Upper lobe of right lung (tissue), 1 donor: Measurements from ENCODE around the gene ZSWIM8. TPM values are rescaled to one million over a fixed set of nuclear protein-coding genes. Genes with fewer than 3 reads are reported as not detected.

Source experiments
- ATAC-seq: fragments of 200-7000 bp; cut with Tn5 transposase; one replicate; pipeline ENCODE4 v1.9.1; 2020; ENCODE audit warnings: mild to moderate bottlenecking, moderate library complexity
- DNase-seq: peaks from one replicate; pipeline ENCODE4 v3.0.0-alpha.2; 2020
- H3K27ac ChIP-seq: fragments of 200-600 bp; one replicate; pipeline ENCODE4 v1.8.0; 2022
- H3K27me3 ChIP-seq: fragments of 200-600 bp; one replicate; pipeline ENCODE4 v1.8.0; 2022; ENCODE audit warnings: mild to moderate bottlenecking
- H3K36me3 ChIP-seq: fragments of 200-600 bp; one replicate; pipeline ENCODE4 v1.8.0; 2022
- H3K4me1 ChIP-seq: fragments of 200-600 bp; one replicate; pipeline ENCODE4 v1.8.0; 2022
- H3K4me3 ChIP-seq: fragments of 200-600 bp; one replicate; pipeline ENCODE4 v1.8.0; 2022; ENCODE audit warnings: mild to moderate bottlenecking
- H3K9me3 ChIP-seq: fragments of 200-600 bp; one replicate; pipeline ENCODE4 v1.8.0; 2022
- CTCF ChIP-seq: fragments of 200-600 bp; IDR thresholded peaks from one replicate; pipeline ENCODE4 v1.8.0; 2022; ENCODE audit warnings: antibody characterized with exemption
- intact Hi-C: fragments of 100-400 bp; cut with DNase I; formaldehyde crosslinking; loops from one replicate; pipeline ENCODE4 v1.11.0; 2022
- total RNA-seq: library from RNA; stranded (reverse); fragmentation: NEBNext Ultra II Directional; extraction: Animal tissue kit (Norgen Biotek cat#: 25700); gene quantifications from one replicate; pipeline ENCODE4 v1.2.1, GENCODE V29; 2021
- donor health status: DM: no; HTN: yes; CAD: no; lungs with severe emphysema.

ZSWIM8 gene
- total RNA-seq, 1 donor from 2014 or later: 117 TPM

DNA sequence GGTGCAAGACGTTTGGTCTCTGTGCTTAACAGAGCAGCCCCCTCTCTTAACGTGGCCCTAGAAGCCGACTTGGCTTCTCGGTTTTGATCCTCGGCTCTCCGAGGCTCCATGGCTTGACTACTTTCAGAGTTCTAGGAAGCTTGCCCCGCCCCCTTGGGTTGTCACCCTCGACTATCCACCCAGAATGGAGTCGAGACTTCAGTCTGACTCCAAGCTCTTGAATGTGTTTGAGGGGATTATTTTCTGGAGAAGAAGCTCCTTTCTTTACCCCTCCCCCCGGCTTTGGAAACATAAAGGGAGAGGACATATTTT, 40.8 kb upstream of the ZSWIM8 start:
- no peaks in the 10 kb centered on the region for H3K27me3 ChIP-seq
- peak overlapping the region; percentile 99 for H3K4me3 ChIP-seq
- H3K9me3 ChIP-seq: no peaks in the 10 kb centered on the region
- ATAC-seq (peak; percentile 58), DNase-seq (no peak)
- intact Hi-C loops: no loop called here
- peaks cover 33% of the 10 kb centered on the region for H3K36me3 ChIP-seq
- peak overlapping the region; percentile 98 for H3K27ac ChIP-seq
- TF ChIP-seq CTCF: no peak
- H3K4me1 ChIP-seq: peaks cover 43% of the 10 kb centered on the region

DNA sequence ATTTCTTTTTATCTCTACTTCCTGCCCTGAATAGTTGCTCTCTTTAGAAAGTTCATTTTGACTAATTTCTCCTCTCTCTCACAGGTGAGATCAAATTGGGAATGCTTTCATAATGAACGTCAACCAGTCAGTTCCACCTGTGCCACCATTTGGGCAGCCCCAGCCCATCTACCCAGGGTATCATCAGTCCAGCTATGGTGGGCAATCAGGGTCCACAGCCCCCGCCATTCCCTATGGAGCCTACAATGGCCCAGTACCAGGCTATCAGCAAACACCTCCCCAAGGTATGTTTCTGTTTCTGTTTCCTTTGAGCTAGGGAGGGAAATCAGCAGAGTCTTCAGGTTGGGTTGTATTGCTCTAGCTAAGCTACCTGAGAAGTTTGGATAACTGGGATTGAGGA, 38.7 kb upstream of the ZSWIM8 start:
- H3K9me3 ChIP-seq: no peaks in the 10 kb centered on the region
- no peak overlapping the region for H3K4me3 ChIP-seq
- DNase-seq: no peak
- intact Hi-C loops: no loop called here
- peaks cover 54% of the 10 kb centered on the region for H3K36me3 ChIP-seq
- no peak for ATAC-seq
- no peak for TF ChIP-seq CTCF
- H3K27ac ChIP-seq: no peak overlapping the region
- H3K4me1 ChIP-seq: peaks cover 44% of the 10 kb centered on the region
- no peaks in the 10 kb centered on the region for H3K27me3 ChIP-seq

GRCh38 chr10:73750819-73751218, 34.6 kb upstream of the ZSWIM8 start:
- intact Hi-C loops: no loop called here
- no peak for ATAC-seq
- TF ChIP-seq CTCF: no peak
- Histone ChIP-seq H3K4me1 (peaks cover 19% of the 10 kb centered on the region), H3K27me3 (no peaks in the 10 kb centered on the region), H3K27ac (no peak overlapping the region), H3K4me3 (no peak overlapping the region), H3K36me3 (peaks cover 92% of the 10 kb centered on the region), H3K9me3 (no peaks in the 10 kb centered on the region)
- DNase-seq: no peak

DNA sequence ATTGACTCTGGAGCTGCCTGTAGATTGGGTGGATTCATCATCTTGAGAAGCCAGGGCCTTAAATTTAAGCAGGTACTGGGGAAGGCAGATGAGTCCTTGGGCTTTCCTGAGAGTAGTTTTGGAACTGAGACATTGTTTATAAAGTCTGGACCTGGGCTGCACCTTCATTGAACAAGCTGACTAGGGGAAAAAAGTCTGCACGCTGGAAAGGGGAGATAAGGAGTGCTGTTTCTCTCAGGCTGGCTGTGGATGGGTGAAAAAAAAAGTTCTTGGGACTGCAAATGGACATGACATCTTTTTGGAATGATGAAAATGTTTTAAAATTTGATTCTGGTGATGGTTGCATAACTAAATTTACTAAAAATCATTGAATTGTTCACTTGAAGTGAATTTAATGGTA, 29.2 kb upstream of the ZSWIM8 start:
- peaks cover 80% of the 10 kb centered on the region for H3K36me3 ChIP-seq
- H3K27ac ChIP-seq: no peak overlapping the region
- H3K9me3 ChIP-seq: no peaks in the 10 kb centered on the region
- DNase-seq (no peak), ATAC-seq (no peak)
- no peak overlapping the region for H3K4me3 ChIP-seq
- H3K4me1 ChIP-seq: peaks cover 6% of the 10 kb centered on the region
- no peaks in the 10 kb centered on the region for H3K27me3 ChIP-seq
- TF ChIP-seq CTCF: no peak
- intact Hi-C loops: no loop called here

DNA sequence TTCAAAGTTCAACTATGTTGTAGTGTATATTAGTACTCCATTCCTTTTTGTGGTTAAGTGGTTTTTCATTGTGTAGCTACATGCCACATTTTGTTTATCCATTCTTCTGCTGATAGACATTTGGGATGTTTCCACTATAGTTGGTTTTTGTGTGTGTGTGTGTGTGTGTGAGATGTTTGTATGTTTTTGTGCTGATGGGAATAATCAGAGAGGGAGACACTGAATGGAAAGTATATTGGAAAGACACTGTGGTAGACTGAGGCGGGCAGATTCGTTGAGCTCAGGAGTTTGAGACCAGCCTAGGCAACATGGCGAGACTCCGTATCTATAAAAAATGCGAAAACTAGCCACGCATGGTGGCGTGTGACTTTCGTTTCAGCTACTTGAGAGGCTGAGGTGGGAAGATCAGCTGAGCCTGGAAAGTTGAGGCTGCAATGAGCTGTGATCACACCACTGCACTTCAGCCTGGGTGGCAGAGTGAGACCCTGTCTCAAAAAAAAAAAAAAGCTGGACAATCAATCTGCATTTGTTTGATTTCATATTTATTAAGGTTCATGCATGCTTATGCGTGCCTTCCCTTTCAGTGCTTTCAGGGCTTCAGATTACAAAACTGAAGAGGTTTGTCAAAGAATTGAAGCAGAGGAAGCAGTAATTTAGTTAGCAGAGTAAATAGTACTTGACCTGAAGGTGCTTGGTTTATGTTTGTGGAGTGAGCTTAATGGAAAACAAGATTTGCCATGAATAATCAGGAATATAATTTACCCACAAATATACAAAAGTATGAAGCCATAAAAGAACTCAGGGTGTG, 26.5 kb upstream of the ZSWIM8 start:
- DNase-seq (no peak), ATAC-seq (peak; percentile 24)
- Histone ChIP-seq H3K36me3 (peaks cover 80% of the 10 kb centered on the region), H3K27ac (peak overlapping the region; percentile 49), H3K27me3 (no peaks in the 10 kb centered on the region), H3K4me3 (peak overlapping the region; percentile 11), H3K4me1 (peaks cover 6% of the 10 kb centered on the region), H3K9me3 (no peaks in the 10 kb centered on the region)
- TF ChIP-seq CTCF: no peak
- intact Hi-C loops: no loop called here
